Heart right ventricle (tissue), 16 donors: ENCODE results near the gene MED16. TPM values are rescaled to one million over a fixed set of nuclear protein-coding genes. Genes with fewer than 3 reads are reported as not detected.

Experiments used
- ATAC-seq, 8 donors: fragments of 200-7000 bp; cut with Tn5 transposase; one replicate each; pipeline ENCODE4 v1.9.1; 2020; ENCODE audit warnings: mild to moderate bottlenecking in 8 of 8, moderate library complexity in 8 of 8, moderate number of reproducible peaks in 1 of 8
- DNase-seq, 2 donors: peaks; one replicate each; pipeline ENCODE4 v3.0.0-alpha.2; 2020
- H3K27ac ChIP-seq, 10 donors: fragments of 200-600 bp; sonication (generic) in 2 of 10; one replicate each; pipeline versions ENCODE4 v1.5.0 to v1.8.0; 2020 to 2022; ENCODE audit warnings: mild to moderate bottlenecking in 3 of 10
- H3K27me3 ChIP-seq, 7 donors: fragments of 200-600 bp; one replicate each; pipeline ENCODE4 v1.8.0; 2021 to 2022; ENCODE audit warnings: mild to moderate bottlenecking in 2 of 7
- H3K36me3 ChIP-seq, 9 donors: fragments of 200-600 bp; sonication (generic) in 1 of 9; one replicate each; pipeline versions ENCODE4 v1.5.0 to v1.8.0; 2020 to 2022; ENCODE audit warnings: mild to moderate bottlenecking in 2 of 9
- H3K4me1 ChIP-seq, 9 donors: fragments of 200-600 bp; sonication (generic) in 1 of 9; one replicate each; pipeline versions ENCODE4 v1.5.0 to v1.8.0; 2020 to 2022; ENCODE audit warnings: mild to moderate bottlenecking in 4 of 9
- H3K4me3 ChIP-seq, 10 donors: fragments of 200-600 bp; sonication (generic) in 2 of 10; one replicate each; pipeline versions ENCODE4 v1.5.0 to v1.8.0; 2020 to 2022; ENCODE audit warnings: mild to moderate bottlenecking in 7 of 10, moderate library complexity in 2 of 10
- H3K9me3 ChIP-seq, 11 donors: fragments of 200-600 bp in 10 of 11; sonication (generic) in 2 of 11; one replicate each; pipeline versions ENCODE4 v1.5.0 to v1.8.0; 2013 to 2022; ENCODE audit warnings: mild to moderate bottlenecking in 2 of 11, control low read depth in 1 of 11, moderate library complexity in 1 of 11
- CTCF ChIP-seq, 9 donors: fragments of 200-600 bp; sonication (generic) in 2 of 9; IDR thresholded peaks; one replicate each; pipeline versions ENCODE4 v1.5.0 to v1.8.0; 2021 to 2022; ENCODE audit warnings: antibody characterized with exemption in 9 of 9, mild to moderate bottlenecking in 5 of 9, moderate library complexity in 1 of 9
- WGBS, 2 donors: extraction: QIAGEN DNeasy Blood & Tissue Kit; methylation state at CpG; one replicate each; pipeline ENCODE4 v1.1.7; 2013; ENCODE audit warnings: inconsistent platforms in 1 of 2; 5-methylcytosine and 5-hydroxymethylcytosine counted together
- intact Hi-C, 10 donors: fragments of 100-400 bp; cut with DNase I; formaldehyde crosslinking; loops; one replicate each; pipeline versions ENCODE4 v1.11.1 to v1.14.2; 2022
- polyA plus RNA-seq, 2 donors: library from polyadenylated mRNA; stranded (reverse); fragments of 200-250 nt; gene quantifications; one replicate each; pipeline ENCODE4 v1.2.3, GENCODE V29; 2013
- total RNA-seq, 10 donors: library from RNA; stranded (reverse); fragmentation: NEBNext Ultra II Directional in 3 of 10; extraction: Animal tissue kit (Norgen Biotek cat#: 25700) in 3 of 10; gene quantifications; one replicate each; pipeline versions ENCODE4 v1.2.1 to v1.2.4, GENCODE V29; 2021 to 2023
- donor health status: Arrhythmogenic right ventricular cardiomyopathy.
- donor health status: ischemic (EF 13 %, LVEDD 7.1; RV severe dilation, severe dysfunction).
- donor health status: healthy with polysubstance abuse.
- donor health status: DM: no; HTN: yes; CAD: no.
- donor health status: DM: no; HTN: no; CAD: no.
- donor health status: ischemic (EF 25% LVEDD 6.9; RV normal size, moderate dysfunction).
- donor health status: ischemic (EF 25% LVEDD 5.7; RV mildly dilated, moderate dysfunction).
- donor health status: healthy.
- donor health status: DM: yes; HTN: yes; CAD: no.
- donor health status: Ischemic cardiomyopathy.
- donor health status: ischemic (EF 35%, LVEDD 5.7; RV mildly dilated, moderate dysfunction).
- donor health status: nonischemic (EF 11% LVEDD 7.7; RV severe dilation, severe dysfunction).
- donor health status: DM: yes; HTN: yes; CAD: no.
- donor health status: PGD.
- donor health status: ischemic (EF 29% LVEDD 5.4; RV normal size, mild dysfunction).
- donor health status: nonischemic (EF 23%, LVEDD 6.1; RV moderate dilation, normal function).

Gene MED16
- total and polyA plus RNA-seq, 12 donors = 17.6 to 42.9 (median 27.7) TPM

- ATAC-seq (no peak), DNase-seq (no peak)
- peaks cover 18 to 50% (median 41%) of the 10 kb centered on the region in 7 donors for H3K27me3 ChIP-seq
- H3K36me3 ChIP-seq = no peaks in the 10 kb centered on the region
- 81 to 84% methylated on average over 19 of the region's 19 CpGs for WGBS, 2 donors
- no peak overlapping the region for H3K4me3 ChIP-seq
- H3K4me1 ChIP-seq = peaks cover 0 to 30% (median 12%) of the 10 kb centered on the region in 9 donors
- no peak overlapping the region for H3K27ac ChIP-seq
- no peak for TF ChIP-seq CTCF (IDR thresholded peaks at IDR 0.05)
- intact Hi-C loops = no loop called here
- H3K9me3 ChIP-seq = no peaks in the 10 kb centered on the region
These were observed 66.9 kb downstream of the MED16 start for GRCh38 chr19:825897-826644.

- TF ChIP-seq CTCF (IDR thresholded peaks at IDR 0.05) = no peak
- no peak for ATAC-seq
- Histone ChIP-seq H3K36me3 (no peaks in the 10 kb centered on the region), H3K27me3 (peaks cover 18 to 43% (median 33%) of the 10 kb centered on the region in 7 donors), H3K4me1 (peaks cover 0 to 30% (median 12%) of the 10 kb centered on the region in 9 donors), H3K4me3 (no peak overlapping the region), H3K9me3 (no peaks in the 10 kb centered on the region), H3K27ac (no peak overlapping the region)
- WGBS, 2 donors = 71% methylated on average over 15 of the region's 15 CpGs
- intact Hi-C loops = no loop called here
- no peak for DNase-seq
These were observed 68.1 kb downstream of the MED16 start for GRCh38 chr19:824885-825284.

GRCh38 chr19:823565-824121, 69.3 kb downstream of the MED16 start:
- TF ChIP-seq CTCF (IDR thresholded peaks at IDR 0.05) = no peak
- H3K36me3 ChIP-seq = no peaks in the 10 kb centered on the region
- peaks cover 18 to 39% (median 31%) of the 10 kb centered on the region in 7 donors for H3K27me3 ChIP-seq
- H3K4me1 ChIP-seq = peaks cover 0 to 30% (median 12%) of the 10 kb centered on the region in 9 donors
- ATAC-seq (no peak), DNase-seq (no peak)
- no peak overlapping the region for H3K27ac ChIP-seq
- intact Hi-C loops = no loop called here
- WGBS, 2 donors = 54 to 65% methylated on average over 10 to 12 of the region's 12 CpGs
- H3K9me3 ChIP-seq = no peaks in the 10 kb centered on the region
- no peak overlapping the region for H3K4me3 ChIP-seq

GRCh38 chr19:821825-822503, 71.0 kb downstream of the MED16 start, which contains the start of gene PLPPR3:
Gene PLPPR3, minus strand, starts transcription at chr19:821955. Its CDS starts 396 bp downstream, at chr19:821559.
- no peaks in the 10 kb centered on the region for H3K9me3 ChIP-seq
- H3K36me3 ChIP-seq = no peaks in the 10 kb centered on the region
- WGBS, 2 donors = 1% methylated on average over 48 to 85 of the region's 86 CpGs
- DNase-seq (no peak), ATAC-seq (no peak)
- H3K4me3 ChIP-seq = peak within 1 kb of the TSS; percentile 14 to 51 (median 42)
- H3K4me1 ChIP-seq = peaks cover 0 to 23% (median 12%) of the 10 kb centered on the region in 9 donors
- H3K27ac ChIP-seq = no peak within 1 kb of the TSS
- no peak for TF ChIP-seq CTCF (IDR thresholded peaks at IDR 0.05)
- H3K27me3 ChIP-seq = peaks cover 18 to 35% (median 29%) of the 10 kb centered on the region in 7 donors
- intact Hi-C loops = no loop called here
